GM12878 (cell line): ENCODE results near the gene MAN2C1. TPM values are rescaled to one million over a fixed set of nuclear protein-coding genes. Genes with fewer than 3 reads are reported as not detected.

Source experiments
- ASH2L ChIP-seq: fragments of 300-600, 200-600 bp; sonication (generic); IDR thresholded peaks from 2 replicates; pipeline ENCODE4 v1.6.1; 2017; ENCODE audit warnings: low read depth, mild to moderate bottlenecking, borderline replicate concordance
- BRCA1 ChIP-seq: IDR thresholded peaks from 2 replicates; pipeline ENCODE4 v1.6.1; 2011; ENCODE audit warnings: low read depth, low read length, improper control_type of control experiment
- CREM ChIP-seq: IDR thresholded peaks from 2 replicates; pipeline ENCODE4 v1.6.1; 2014; ENCODE audit warnings: antibody characterized with exemption, low read depth
- ETV6 ChIP-seq, 2 experiments: fragments of 450-650 bp in 1 of 2; IDR thresholded peaks in 1 of 2; conservative IDR thresholded peaks in 1 of 2; 2 replicates each; pipeline ENCODE4 v1.6.1; 2014; ENCODE audit warnings: antibody characterized with exemption in 1 of 2, borderline replicate concordance in 1 of 2, low read depth in 1 of 2, mild to moderate bottlenecking in 1 of 2, moderate library complexity in 1 of 2
- KLF5 ChIP-seq: fragments of 450-650 bp; IDR thresholded peaks from 2 replicates; pipeline ENCODE4 v1.6.1; 2014; ENCODE audit warnings: mild to moderate bottlenecking; ENCODE audit not compliant: partially characterized antibody
- MTA3 ChIP-seq: IDR thresholded peaks from 2 replicates; pipeline ENCODE4 v1.6.1; 2012; ENCODE audit warnings: low read length, inconsistent platforms, borderline replicate concordance
- NFYA ChIP-seq: IDR thresholded peaks from 2 replicates; pipeline ENCODE4 v1.6.1; 2011; ENCODE audit warnings: low read depth, mild to moderate bottlenecking, low read length, improper control_type of control experiment, borderline replicate concordance
- NRF1 ChIP-seq: conservative IDR thresholded peaks from 2 replicates; pipeline ENCODE4 v1.6.1; 2011; ENCODE audit warnings: mild to moderate bottlenecking, low read depth, low read length, improper control_type of control experiment
- SPI1 ChIP-seq: IDR thresholded peaks from 2 replicates; pipeline ENCODE4 v1.6.1; 2011; ENCODE audit warnings: low read depth, mild to moderate bottlenecking, low read length, moderate library complexity, borderline replicate concordance; ENCODE audit not compliant: insufficient read depth
- TBL1XR1 ChIP-seq: IDR thresholded peaks from 2 replicates; pipeline ENCODE4 v1.6.1; 2012; ENCODE audit warnings: low read depth, low read length, improper control_type of control experiment
- ZNF207 ChIP-seq: fragments of 450-650 bp; IDR thresholded peaks from 2 replicates; pipeline ENCODE4 v1.6.1; 2014; ENCODE audit warnings: antibody characterized with exemption, mild to moderate bottlenecking, borderline replicate concordance
- ZNF217 ChIP-seq: fragments of 450-650 bp; IDR thresholded peaks from 2 replicates; pipeline ENCODE4 v1.6.1; 2017; ENCODE audit warnings: antibody characterized with exemption, mild to moderate bottlenecking
- polyA plus RNA-seq, 11 experiments: library from polyadenylated mRNA; depleted of rRNA in 4 of 11; unstranded in 6 of 11; stranded (reverse) in 5 of 11; fragments of >200 nt; fragmentation: Nextera tagmentation in 4 of 11; fragmentation: Illumina TruSeq in 1 of 11; extraction: Ambion mirVana in 4 of 11; extraction: Trizol in 1 of 11; gene quantifications; 1 replicate in 1 of 11; 2 replicates in 10 of 11; pipeline versions ENCODE4 v1.2.1 to v1.2.3, GENCODE V29; 2011 to 2016; ENCODE audit warnings: inconsistent platforms in 2 of 11, missing spikeins in 2 of 11, low read depth in 1 of 11
- total RNA-seq, 4 experiments: library from RNA; depleted of rRNA in 3 of 4; stranded (reverse); fragments of >200 nt in 3 of 4; fragmentation: Illumina TruSeq in 1 of 4; extraction: Trizol in 1 of 4; gene quantifications; 2 replicates each; pipeline versions ENCODE4 v1.2.1 to v1.2.3, GENCODE V29; 2013 to 2021
- TF ChIP-seq, protein P1 (sequence below): IDR thresholded peaks from 2 replicates; pipeline ENCODE4 v1.6.1; 2011; ENCODE audit warnings: low read depth, low read length, improper control_type of control experiment, borderline replicate concordance
- TF ChIP-seq, protein P2 (sequence below): fragments of 450-650 bp; IDR thresholded peaks from 2 replicates; pipeline ENCODE4 v1.6.1; 2016; ENCODE audit warnings: mild to moderate bottlenecking
- TF ChIP-seq, protein P3 (sequence below): fragments of 450-650 bp; IDR thresholded peaks from 2 replicates; pipeline ENCODE4 v1.6.1; 2016; ENCODE audit warnings: mild to moderate bottlenecking
- TF ChIP-seq, protein P4 (sequence below): fragments of 450-650 bp; IDR thresholded peaks from 2 replicates; pipeline ENCODE4 v1.6.1; 2018; ENCODE audit warnings: mild to moderate bottlenecking, low read depth, moderate library complexity; ENCODE audit not compliant: partially characterized antibody
- TF ChIP-seq, protein P5 (sequence below): fragments of 450-650 bp; formaldehyde crosslinking; IDR thresholded peaks from 2 replicates; pipeline ENCODE4 v1.5.0; 2022; ENCODE audit warnings: mild to moderate bottlenecking, missing genetic modification characterization

Gene MAN2C1
- total and polyA plus RNA-seq, 10 of the 15 experiments (the other 5 are each of a cell fraction or from before 2014, with no cell fraction given) = 1.4 to 111 (median 42.2) TPM

DNA sequence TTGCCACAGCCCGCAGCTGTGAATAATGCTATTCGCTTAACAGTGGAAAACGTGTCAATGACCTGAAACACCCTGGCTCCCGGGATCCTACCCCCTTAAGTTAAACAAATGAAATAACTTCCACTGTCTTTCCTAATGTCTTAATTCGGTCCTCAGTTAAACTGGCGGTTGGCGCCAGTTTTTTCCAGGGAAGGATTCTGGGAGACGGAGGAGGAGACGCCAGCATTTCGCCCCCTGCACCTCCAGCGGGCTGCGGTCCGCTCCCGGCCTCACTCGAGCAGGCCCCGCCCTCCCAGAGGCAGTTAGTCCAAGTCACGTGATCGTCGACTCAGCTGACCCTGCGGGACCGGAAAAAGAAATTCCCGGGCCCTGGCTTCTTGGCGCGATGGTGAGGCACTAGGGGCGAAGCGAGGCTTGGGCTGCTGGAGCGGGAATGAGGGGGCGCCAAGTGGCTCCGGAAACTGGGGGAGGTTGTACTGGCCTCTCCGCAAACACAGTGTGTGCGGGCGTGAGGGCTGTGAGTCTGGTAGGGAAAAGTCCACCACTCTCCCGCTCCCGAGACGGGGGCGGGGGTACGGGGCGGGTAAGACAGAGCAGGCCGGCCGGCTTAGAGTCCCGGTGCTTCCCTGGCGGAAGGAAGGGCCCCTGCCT lies 32.6 kb downstream of the MAN2C1 start, which contains the start of gene COMMD4 (continued):
- TF ChIP-seq NRF1 = no peak
- TF ChIP-seq, protein P1, sequence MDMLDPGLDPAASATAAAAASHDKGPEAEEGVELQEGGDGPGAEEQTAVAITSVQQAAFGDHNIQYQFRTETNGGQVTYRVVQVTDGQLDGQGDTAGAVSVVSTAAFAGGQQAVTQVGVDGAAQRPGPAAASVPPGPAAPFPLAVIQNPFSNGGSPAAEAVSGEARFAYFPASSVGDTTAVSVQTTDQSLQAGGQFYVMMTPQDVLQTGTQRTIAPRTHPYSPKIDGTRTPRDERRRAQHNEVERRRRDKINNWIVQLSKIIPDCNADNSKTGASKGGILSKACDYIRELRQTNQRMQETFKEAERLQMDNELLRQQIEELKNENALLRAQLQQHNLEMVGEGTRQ = peak; percentile 89
- no peak for TF ChIP-seq ETV6 (conservative IDR thresholded peaks at IDR 0.05 in 1 of 2, IDR thresholded peaks at IDR 0.05 in 1 of 2; ENCODE audit: borderline replicate concordance in 1 of 2, low read depth in 1 of 2)
- TF ChIP-seq TBL1XR1 = no peak
- no peak for TF ChIP-seq ZNF217
- TF ChIP-seq ZNF207 = no peak; the same call in 1 of the 2 replicates
- TF ChIP-seq, protein P2, sequence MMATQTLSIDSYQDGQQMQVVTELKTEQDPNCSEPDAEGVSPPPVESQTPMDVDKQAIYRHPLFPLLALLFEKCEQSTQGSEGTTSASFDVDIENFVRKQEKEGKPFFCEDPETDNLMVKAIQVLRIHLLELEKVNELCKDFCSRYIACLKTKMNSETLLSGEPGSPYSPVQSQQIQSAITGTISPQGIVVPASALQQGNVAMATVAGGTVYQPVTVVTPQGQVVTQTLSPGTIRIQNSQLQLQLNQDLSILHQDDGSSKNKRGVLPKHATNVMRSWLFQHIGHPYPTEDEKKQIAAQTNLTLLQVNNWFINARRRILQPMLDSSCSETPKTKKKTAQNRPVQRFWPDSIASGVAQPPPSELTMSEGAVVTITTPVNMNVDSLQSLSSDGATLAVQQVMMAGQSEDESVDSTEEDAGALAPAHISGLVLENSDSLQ = no peak
- TF ChIP-seq SPI1 = no peak
- TF ChIP-seq, protein P3, sequence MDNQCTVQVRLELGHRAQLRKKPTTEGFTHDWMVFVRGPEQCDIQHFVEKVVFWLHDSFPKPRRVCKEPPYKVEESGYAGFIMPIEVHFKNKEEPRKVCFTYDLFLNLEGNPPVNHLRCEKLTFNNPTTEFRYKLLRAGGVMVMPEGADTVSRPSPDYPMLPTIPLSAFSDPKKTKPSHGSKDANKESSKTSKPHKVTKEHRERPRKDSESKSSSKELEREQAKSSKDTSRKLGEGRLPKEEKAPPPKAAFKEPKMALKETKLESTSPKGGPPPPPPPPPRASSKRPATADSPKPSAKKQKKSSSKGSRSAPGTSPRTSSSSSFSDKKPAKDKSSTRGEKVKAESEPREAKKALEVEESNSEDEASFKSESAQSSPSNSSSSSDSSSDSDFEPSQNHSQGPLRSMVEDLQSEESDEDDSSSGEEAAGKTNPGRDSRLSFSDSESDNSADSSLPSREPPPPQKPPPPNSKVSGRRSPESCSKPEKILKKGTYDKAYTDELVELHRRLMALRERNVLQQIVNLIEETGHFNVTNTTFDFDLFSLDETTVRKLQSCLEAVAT = peak; percentile 32; the same call in 1 of the 2 replicates
- no peak for TF ChIP-seq KLF5
- TF ChIP-seq ASH2L = no peak
- no peak for TF ChIP-seq BRCA1
- TF ChIP-seq MTA3 = no peak
- 0 out of 2 replicates have a peak, but pooled peaks have one; percentile 13 for TF ChIP-seq CREM
- TF ChIP-seq, protein P4, sequence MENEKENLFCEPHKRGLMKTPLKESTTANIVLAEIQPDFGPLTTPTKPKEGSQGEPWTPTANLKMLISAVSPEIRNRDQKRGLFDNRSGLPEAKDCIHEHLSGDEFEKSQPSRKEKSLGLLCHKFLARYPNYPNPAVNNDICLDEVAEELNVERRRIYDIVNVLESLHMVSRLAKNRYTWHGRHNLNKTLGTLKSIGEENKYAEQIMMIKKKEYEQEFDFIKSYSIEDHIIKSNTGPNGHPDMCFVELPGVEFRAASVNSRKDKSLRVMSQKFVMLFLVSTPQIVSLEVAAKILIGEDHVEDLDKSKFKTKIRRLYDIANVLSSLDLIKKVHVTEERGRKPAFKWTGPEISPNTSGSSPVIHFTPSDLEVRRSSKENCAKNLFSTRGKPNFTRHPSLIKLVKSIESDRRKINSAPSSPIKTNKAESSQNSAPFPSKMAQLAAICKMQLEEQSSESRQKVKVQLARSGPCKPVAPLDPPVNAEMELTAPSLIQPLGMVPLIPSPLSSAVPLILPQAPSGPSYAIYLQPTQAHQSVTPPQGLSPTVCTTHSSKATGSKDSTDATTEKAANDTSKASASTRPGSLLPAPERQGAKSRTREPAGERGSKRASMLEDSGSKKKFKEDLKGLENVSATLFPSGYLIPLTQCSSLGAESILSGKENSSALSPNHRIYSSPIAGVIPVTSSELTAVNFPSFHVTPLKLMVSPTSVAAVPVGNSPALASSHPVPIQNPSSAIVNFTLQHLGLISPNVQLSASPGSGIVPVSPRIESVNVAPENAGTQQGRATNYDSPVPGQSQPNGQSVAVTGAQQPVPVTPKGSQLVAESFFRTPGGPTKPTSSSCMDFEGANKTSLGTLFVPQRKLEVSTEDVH = peak; percentile 63
- TF ChIP-seq, protein P5, sequence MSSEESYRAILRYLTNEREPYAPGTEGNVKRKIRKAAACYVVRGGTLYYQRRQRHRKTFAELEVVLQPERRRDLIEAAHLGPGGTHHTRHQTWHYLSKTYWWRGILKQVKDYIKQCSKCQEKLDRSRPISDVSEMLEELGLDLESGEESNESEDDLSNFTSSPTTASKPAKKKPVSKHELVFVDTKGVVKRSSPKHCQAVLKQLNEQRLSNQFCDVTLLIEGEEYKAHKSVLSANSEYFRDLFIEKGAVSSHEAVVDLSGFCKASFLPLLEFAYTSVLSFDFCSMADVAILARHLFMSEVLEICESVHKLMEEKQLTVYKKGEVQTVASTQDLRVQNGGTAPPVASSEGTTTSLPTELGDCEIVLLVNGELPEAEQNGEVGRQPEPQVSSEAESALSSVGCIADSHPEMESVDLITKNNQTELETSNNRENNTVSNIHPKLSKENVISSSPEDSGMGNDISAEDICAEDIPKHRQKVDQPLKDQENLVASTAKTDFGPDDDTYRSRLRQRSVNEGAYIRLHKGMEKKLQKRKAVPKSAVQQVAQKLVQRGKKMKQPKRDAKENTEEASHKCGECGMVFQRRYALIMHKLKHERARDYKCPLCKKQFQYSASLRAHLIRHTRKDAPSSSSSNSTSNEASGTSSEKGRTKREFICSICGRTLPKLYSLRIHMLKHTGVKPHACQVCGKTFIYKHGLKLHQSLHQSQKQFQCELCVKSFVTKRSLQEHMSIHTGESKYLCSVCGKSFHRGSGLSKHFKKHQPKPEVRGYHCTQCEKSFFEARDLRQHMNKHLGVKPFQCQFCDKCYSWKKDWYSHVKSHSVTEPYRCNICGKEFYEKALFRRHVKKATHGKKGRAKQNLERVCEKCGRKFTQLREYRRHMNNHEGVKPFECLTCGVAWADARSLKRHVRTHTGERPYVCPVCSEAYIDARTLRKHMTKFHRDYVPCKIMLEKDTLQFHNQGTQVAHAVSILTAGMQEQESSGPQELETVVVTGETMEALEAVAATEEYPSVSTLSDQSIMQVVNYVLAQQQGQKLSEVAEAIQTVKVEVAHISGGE (CRISPR knock-in tag) = peak; percentile 54; the same call in 1 of the 2 replicates
- TF ChIP-seq NFYA = no peak
